Measurements from ENCODE around the gene ALDH7A1.
"Not testable (repeated sequence)": the region's sequence is repeated elsewhere in the genome, so short reads cannot be mapped to it uniquely, and the experiment has no call there.

Gene ALDH7A1

GRCh38 chr5:126594748-126595485, at the start of gene ALDH7A1:
Gene ALDH7A1, minus strand, starts transcription at chr5:126595219. Its CDS starts 21 bp downstream, at chr5:126595198.
- DNase-seq = no peak

- DNase-seq = no peak
These were observed 46.4 kb upstream of the ALDH7A1 start for GRCh38 chr5:126641387-126641786.

GRCh38 chr5:126640866-126641265, 45.8 kb upstream of the ALDH7A1 start:
- DNase-seq = no peak

GRCh38 chr5:126636956-126637355, 41.9 kb upstream of the ALDH7A1 start:
- DNase-seq = no peak

DNA sequence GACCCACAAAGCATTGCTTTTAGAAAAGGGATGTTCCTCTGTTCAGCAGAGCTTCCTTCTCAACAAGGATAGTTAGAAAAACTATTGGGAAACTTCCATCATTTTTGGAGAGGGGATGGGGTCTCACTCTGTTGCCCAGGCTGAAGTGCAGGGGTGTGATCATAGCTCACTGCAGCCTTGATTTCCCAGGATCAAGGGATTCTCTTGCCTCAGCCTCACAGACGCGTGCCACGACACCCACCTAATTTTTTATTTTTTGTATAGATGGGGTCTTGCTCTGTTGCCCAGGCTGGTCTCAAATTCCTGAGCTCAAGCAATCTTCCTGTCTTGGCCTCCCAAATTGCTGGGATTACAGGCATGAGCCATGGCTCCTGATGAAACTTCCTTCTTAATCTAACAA, 40.6 kb upstream of the ALDH7A1 start:
- DNase-seq = no peak

DNA sequence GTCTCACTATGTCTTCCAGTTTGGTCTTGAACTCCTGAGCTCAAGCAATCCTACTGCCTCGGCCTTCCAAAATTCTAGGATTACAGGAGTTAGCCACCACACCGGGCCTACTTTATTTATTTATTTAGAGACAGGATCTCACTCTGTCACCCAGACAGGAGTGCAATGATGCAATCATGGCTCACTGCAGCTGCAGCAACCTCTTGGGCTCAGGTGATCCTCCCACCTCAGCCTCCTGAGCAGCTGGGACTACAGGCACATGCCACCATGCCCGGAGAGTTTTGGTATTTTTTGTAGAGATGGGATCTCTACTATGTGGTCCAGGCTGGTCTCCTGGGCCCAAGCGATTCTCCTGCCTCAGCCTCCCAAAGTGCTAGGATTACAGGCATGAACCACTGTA, 38.5 kb upstream of the ALDH7A1 start:
- DNase-seq = no peak

- no peak for DNase-seq
These were observed 36.9 kb upstream of the ALDH7A1 start for GRCh38 chr5:126631920-126632319.

DNA sequence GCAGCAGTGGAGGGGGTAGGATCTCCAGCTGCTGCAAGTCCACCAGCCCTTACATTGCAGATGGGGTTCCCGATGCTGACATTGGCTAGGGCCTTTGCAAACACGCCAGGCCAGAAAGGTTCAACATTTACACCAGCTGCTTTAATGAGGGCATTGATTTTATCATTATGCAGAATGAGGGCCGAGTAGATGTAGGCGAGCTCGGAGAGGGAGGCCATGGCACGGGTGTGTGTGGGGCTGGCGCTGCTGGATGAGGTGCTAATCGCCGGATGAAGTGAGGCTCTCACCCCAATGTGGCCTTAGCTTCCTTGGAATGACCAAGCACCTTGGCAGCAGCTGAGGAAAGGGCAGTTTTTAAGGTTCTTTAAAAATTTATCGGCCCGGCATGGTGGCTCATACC, 33.1 kb upstream of the ALDH7A1 start:
- DNase-seq = no peak

DNA sequence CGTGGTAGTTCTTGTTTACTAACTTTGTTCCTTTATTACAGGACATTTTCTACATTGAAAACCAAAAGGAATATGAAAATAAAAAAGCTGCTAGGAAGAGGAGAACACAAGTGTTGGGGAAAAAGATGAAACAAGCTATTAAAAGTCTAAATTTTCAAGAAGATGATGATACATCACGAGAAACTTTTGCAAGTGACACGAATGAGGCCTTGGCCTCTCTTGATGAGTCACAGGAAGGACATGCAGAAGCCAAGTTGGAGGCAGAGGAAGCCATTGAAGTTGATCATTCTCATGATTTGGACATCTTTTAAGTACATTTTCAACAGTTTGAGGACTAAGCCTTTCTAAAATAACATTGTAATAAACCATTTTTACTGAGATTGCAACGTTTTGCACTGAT, 29.5 kb upstream of the ALDH7A1 start:
- DNase-seq = no peak

- no peak for DNase-seq
These were observed 24.8 kb upstream of the ALDH7A1 start for GRCh38 chr5:126619781-126620180.

GRCh38 chr5:126617603-126618002, 22.6 kb upstream of the ALDH7A1 start:
- not testable (repeated sequence) for DNase-seq

GRCh38 chr5:126615286-126615685, 20.3 kb upstream of the ALDH7A1 start:
- DNase-seq = no peak

DNA sequence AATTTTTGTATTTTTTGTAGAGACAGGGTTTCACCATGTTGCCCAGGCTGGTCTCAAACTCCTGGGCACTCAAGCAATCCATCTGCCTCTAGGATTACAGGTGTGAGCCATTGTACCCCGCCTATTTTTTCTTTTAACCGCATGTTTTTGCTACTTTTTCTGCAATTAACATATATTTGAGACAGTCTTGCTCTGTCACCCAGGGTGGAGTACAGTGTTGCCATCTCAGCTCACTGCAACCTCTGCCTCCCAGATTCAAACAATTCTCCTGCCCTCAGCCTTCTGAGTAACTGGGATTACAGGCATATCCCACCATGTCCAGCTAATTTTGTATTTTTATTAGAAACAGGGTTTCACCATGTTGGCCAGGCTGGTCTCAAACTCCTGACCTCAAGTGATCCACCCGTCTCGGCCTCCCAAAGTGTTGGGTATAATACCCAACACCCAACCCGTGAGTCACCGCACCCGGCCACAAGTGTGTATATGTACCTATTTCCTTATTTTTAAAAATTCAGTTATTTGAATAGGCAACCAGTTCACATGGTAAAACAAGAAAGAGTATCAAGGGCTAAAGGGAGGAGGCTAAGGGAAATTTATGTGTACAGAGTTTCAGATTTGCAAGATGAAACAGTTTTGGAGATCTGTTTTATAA, 19.0 kb upstream of the ALDH7A1 start:
- DNase-seq = no peak

DNA sequence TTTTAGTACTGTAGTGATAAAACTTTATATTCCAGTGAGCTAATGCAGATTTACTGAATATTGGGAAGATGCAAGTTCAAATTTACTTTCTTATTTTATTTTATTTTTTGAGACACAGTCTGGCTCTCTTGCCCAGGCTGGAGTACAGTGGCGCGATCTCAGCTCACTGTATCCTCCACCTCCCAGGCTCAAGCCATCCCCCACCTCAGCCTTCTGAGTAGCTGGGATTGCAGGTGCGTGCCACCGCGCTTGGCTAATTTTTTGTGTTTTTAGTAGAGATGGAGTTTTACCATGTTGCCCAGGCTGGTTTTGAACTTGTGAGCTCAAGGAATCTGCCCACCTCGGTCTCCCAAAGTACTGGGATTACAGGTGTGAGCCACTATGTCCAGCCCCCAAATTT, 15.6 kb upstream of the ALDH7A1 start:
- no peak for DNase-seq

DNA sequence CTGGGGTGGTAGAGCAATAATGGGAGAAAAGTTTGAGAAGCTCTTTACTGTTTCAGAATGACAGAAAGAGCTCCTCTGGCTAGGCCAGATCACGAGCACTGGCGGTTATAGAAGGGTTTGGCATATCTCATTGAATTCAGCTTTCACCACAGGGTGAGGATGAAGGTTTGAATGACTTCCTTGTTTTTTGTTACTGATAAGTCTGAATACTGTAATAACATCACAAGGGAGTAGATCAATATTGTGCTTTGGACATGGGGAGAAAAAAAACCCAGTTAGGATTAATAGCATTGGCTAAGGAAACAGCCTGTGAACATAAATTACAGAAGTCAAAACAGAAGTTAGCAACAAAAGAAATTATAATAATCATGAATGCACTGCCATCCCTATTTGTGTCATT, 15.1 kb upstream of the ALDH7A1 start:
- no peak for DNase-seq

DNA sequence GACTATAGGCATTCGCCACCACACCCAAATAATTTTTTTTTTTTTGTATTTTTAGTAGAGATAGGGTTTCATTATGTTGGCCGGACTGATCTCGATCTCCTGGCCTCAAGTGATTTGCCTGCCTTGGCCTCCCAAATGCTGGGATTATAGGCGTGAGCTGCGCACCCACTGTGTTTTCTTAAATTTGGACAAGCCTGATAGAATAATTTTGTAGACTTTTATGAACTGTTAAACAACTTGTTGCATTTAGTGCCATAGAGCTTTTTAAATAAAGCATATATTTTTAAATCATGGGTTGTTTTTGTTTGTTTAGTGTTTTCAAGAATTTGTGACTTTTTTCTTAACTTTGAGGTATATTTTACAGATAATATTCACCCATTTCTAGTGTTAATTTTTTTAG, 10.5 kb upstream of the ALDH7A1 start:
- DNase-seq = no peak

DNA sequence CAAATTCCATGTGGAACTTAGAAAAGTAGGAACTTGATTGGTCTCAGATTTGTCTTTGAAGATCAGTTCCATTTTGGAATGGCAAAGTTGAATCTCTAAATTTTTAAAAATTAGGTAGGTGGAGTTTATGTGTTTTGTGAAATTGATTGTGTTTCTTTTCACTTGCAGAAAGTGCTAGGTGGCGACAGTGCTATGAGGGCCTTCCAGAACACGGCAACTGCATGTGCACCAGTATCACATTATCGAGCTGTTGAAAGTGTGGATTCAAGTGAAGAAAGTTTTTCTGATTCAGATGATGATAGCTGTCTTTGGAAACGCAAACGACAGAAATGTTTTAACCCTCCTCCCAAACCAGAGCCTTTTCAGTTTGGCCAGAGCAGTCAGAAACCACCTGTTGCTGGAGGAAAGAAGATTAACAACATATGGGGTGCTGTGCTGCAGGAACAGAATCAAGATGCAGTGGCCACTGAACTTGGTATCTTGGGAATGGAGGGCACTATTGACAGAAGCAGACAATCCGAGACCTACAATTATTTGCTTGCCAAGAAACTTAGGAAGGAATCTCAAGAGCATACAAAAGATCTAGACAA, 8.5 kb upstream of the ALDH7A1 start:
- no peak for DNase-seq

- peak; percentile 57 for DNase-seq
These were observed 5.9 kb upstream of the ALDH7A1 start, which contains the start of gene PHAX for GRCh38 chr5:126600631-126601511. Gene PHAX, plus strand, starts transcription at chr5:126600947. Its CDS starts 16 bp downstream, at chr5:126600963.

- not testable (repeated sequence) for DNase-seq
These were observed 5.1 kb upstream of the ALDH7A1 start for GRCh38 chr5:126599971-126600630.

- DNase-seq = no peak
These were observed 4.5 kb upstream of the ALDH7A1 start for GRCh38 chr5:126599499-126599898.

GRCh38 chr5:126597156-126597555, 2.1 kb upstream of the ALDH7A1 start:
- DNase-seq = no peak

GRCh38 chr5:126595486-126596083, 566 bp upstream of the ALDH7A1 start:
- DNase-seq = no peak
